RWPE1 (cell line): ENCODE results near the gene KMT2B.
"Not testable (repeated sequence)": the region's sequence is repeated elsewhere in the genome, so short reads cannot be mapped to it uniquely, and the experiment has no call there.

Source experiments
- CTCF ChIA-PET: fragments of 350-600 bp; sonication (Branson Sonifier 250); formaldehyde crosslinking; extraction: SDS; loops from one replicate; lab custom pipeline; 2021; lab: Yijun Ruan, JAX
- POLR2A ChIA-PET: fragments of 400-600 bp; formaldehyde crosslinking; extraction: SDS; loops from one replicate; lab custom pipeline; 2020; ENCODE audit warnings: antibody characterized with exemption; ENCODE audit not compliant: low non-redundant PET; lab: Yijun Ruan, JAX
- DNase-seq: peaks from one replicate; pipeline ENCODE4 v3.0.0; 2012; ENCODE audit warnings: low spot score
- H3K27ac ChIP-seq: fragments of 450-650 bp; 2 replicates; pipeline ENCODE4 v1.5.1; 2017
- CTCF ChIP-seq: fragments of 450-650 bp; conservative IDR thresholded peaks from 2 replicates; pipeline ENCODE4 v1.5.1; 2017; ENCODE audit warnings: low read depth, mild to moderate bottlenecking

Gene KMT2B

GRCh38 chr19:35673121-35673804, 44.5 kb upstream of the KMT2B start:
- CTCF ChIA-PET: interaction anchor here (0.6 to 1.0 kb wide), 2 partner anchors 20 to 147 kb away, joined by 4 to 5 read pairs; no protein-coding TSS in a partner anchor
- POLR2A ChIA-PET: no interaction called here
- H3K27ac ChIP-seq: no peak overlapping the region

GRCh38 chr19:35675589-35676140, 42.1 kb upstream of the KMT2B start:
- CTCF ChIA-PET: interaction anchor here (0.7 kb wide), 1 partner anchor 133 kb away, joined by 9 read pairs; no protein-coding TSS in a partner anchor
- TF ChIP-seq CTCF: no peak
- POLR2A ChIA-PET: interaction anchor here (0.6 kb wide), 1 partner anchor 27 kb away, joined by 3 read pairs; no protein-coding TSS in a partner anchor
- H3K27ac ChIP-seq: no peak overlapping the region
- no peak for DNase-seq

More at GRCh38 chr19:35673121-35673804, 44.5 kb upstream of the KMT2B start:
- TF ChIP-seq CTCF: no peak
- DNase-seq: peak; percentile 26

- no peak for DNase-seq
- H3K27ac ChIP-seq: no peak overlapping the region
- ChIA-PET POLR2A (interaction anchor here (0.6 kb wide), 1 partner anchor 286 kb away, joined by 4 read pairs; no protein-coding TSS in a partner anchor), CTCF (no interaction called here)
- TF ChIP-seq CTCF: no peak
Measured at GRCh38 chr19:35689836-35690235, 28.0 kb upstream of the KMT2B start.

- POLR2A ChIA-PET, H3K27ac ChIP-seq, DNase-seq, CTCF ChIA-PET: not testable (repeated sequence)
Measured at GRCh38 chr19:35691106-35691505, 26.7 kb upstream of the KMT2B start.

DNA sequence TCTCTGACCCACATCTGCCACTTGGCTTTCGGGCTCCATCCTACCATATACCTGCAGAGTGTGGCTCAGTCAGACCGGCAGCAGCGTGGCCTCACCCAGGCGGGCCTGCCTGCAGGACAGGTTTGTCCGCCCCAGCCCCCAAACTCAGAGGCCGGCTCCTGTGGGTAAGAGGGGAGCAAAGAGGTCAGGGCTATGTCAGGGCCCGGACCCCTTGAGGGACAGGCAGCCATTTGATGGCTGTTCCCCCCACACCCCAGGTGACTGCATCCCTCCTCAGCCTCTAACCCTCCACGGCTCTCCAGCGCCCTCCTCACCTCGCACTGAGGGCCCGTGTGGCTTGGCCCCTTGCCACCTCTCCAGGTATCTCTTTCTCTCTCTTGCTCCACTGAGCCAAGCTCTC, 25.8 kb upstream of the KMT2B start:
- ChIA-PET CTCF (interaction anchor here (0.6 kb wide), 1 partner anchor 181 kb away, joined by 3 read pairs; no protein-coding TSS in a partner anchor), POLR2A (no interaction called here)

DNA sequence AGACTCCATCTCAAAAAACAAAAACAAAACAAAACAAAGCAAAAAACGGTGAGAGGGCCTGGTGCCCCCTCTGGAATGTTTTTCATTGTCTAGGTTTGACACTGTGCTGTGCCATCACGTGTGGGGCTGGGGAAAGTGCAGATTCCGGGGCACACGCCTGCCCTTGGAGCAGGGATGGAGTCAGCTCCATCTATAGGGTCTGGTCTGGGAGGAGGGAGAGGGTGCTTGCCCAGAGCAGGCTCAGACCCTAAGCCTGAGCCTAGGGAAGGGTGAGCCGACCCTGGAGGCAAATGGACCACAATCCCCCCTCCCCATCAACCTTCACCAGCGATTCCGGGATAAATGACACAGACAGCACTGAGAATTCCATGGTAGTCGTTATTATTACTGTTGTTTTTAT, 24.4 kb upstream of the KMT2B start:
- ChIA-PET POLR2A (no interaction called here), CTCF (interaction anchor here (0.6 to 0.9 kb wide), 5 partner anchors 20 to 247 kb away, joined by 3 to 5 read pairs (median 3); no protein-coding TSS in a partner anchor)
- DNase-seq: no peak
- no peak overlapping the region for H3K27ac ChIP-seq
- no peak for TF ChIP-seq CTCF

More for the DNA sequence above, 25.8 kb upstream of the KMT2B start:
- H3K27ac ChIP-seq: no peak overlapping the region
- no peak for TF ChIP-seq CTCF
- no peak for DNase-seq
